GM12892 (cell line): Measurements from ENCODE around the gene C2CD3.

Experiments
- POLR2A ChIP-seq: IDR thresholded peaks from 2 replicates; pipeline ENCODE4 v1.6.1; 2011; ENCODE audit warnings: low read depth, low read length, control low read depth
- POLR2AphosphoS5 ChIP-seq: IDR thresholded peaks from 2 replicates; pipeline ENCODE4 v1.6.1; 2011; ENCODE audit warnings: low read depth, low read length, control low read depth

- peak; percentile 95 for TF ChIP-seq POLR2AphosphoS5
- TF ChIP-seq POLR2A = peak; percentile 81; the same call in 1 of the 2 replicates
These were observed 187.6 kb downstream of the C2CD3 start for GRCh38 chr11:73982990-73983740.
